Karpas-422 (cell line): ENCODE measurements around the gene CFAP97. TPM values are rescaled to one million over a fixed set of nuclear protein-coding genes. Genes with fewer than 3 reads are reported as not detected.

ENCODE experiments used
- DNase-seq: peaks from one replicate; pipeline ENCODE4 v3.0.0-alpha.2; 2015
- H2AFZ ChIP-seq: fragments of 200-600 bp; sonication (generic); 2 replicates; pipeline ENCODE4 v1.6.1; 2014; ENCODE audit warnings: antibody characterized with exemption, low read length, mixed read lengths
- H3K27ac ChIP-seq: fragments of 200-600 bp; sonication (generic); 2 replicates; pipeline ENCODE4 v1.5.1; 2014; ENCODE audit warnings: mild to moderate bottlenecking, low read length, moderate library complexity
- H3K27me3 ChIP-seq: fragments of 200-600 bp; sonication (generic); 2 replicates; pipeline ENCODE4 v1.6.1; 2014; ENCODE audit warnings: low read length, mixed read lengths
- H3K36me3 ChIP-seq: fragments of 200-600 bp; sonication (generic); 2 replicates; pipeline ENCODE4 v1.6.1; 2014; ENCODE audit warnings: low read length, mixed read lengths; ENCODE audit not compliant: insufficient read depth
- H3K4me1 ChIP-seq: fragments of 200-600 bp; sonication (generic); 2 replicates; pipeline ENCODE4 v1.6.1; 2014; ENCODE audit warnings: mild to moderate bottlenecking, low read length, mixed read lengths
- H3K4me2 ChIP-seq: fragments of 200-600 bp; sonication (generic); 2 replicates; pipeline ENCODE4 v1.6.1; 2014; ENCODE audit warnings: low read length, low read depth, mild to moderate bottlenecking; ENCODE audit not compliant: poor library complexity, severe bottlenecking
- H3K4me3 ChIP-seq: fragments of 200-600 bp; sonication (generic); 2 replicates; pipeline ENCODE4 v1.5.1; 2014; ENCODE audit warnings: mild to moderate bottlenecking, antibody characterized with exemption, low read length, mixed read lengths
- H3K79me2 ChIP-seq: fragments of 200-600 bp; sonication (generic); 2 replicates; pipeline ENCODE4 v1.6.1; 2014; ENCODE audit warnings: mild to moderate bottlenecking, low read length, mixed read lengths
- H3K9ac ChIP-seq: fragments of 200-600 bp; sonication (generic); 2 replicates; pipeline ENCODE4 v1.6.0; 2014; ENCODE audit warnings: low read length
- H3K9me2 ChIP-seq: fragments of 200-600 bp; sonication (generic), shearing (Covaris generic); replicated peaks from 2 replicates; pipeline ENCODE4 v1.6.0; 2014; ENCODE audit warnings: mild to moderate bottlenecking, low read length, moderate library complexity; ENCODE audit not compliant: insufficient read depth
- H3K9me3 ChIP-seq: fragments of 300-700, 200-600 bp; sonication (generic); 2 replicates; pipeline ENCODE4 v1.6.1; 2014; ENCODE audit warnings: low read length, mixed read lengths
- H4K20me1 ChIP-seq: fragments of 200-600 bp; sonication (generic); 2 replicates; pipeline ENCODE4 v1.6.1; 2014; ENCODE audit warnings: mild to moderate bottlenecking, antibody characterized with exemption, low read length, low read depth; ENCODE audit not compliant: insufficient read depth
- total RNA-seq: library from RNA; depleted of rRNA; stranded (reverse); fragments of >200 nt; shearing (Covaris generic); gene quantifications from 2 replicates; pipeline ENCODE4 v1.2.3, GENCODE V29; 2014; ENCODE audit warnings: low replicate concordance

The CFAP97 gene
- total RNA-seq, 1 experiment from 2014 or later: 44.5 TPM

DNA sequence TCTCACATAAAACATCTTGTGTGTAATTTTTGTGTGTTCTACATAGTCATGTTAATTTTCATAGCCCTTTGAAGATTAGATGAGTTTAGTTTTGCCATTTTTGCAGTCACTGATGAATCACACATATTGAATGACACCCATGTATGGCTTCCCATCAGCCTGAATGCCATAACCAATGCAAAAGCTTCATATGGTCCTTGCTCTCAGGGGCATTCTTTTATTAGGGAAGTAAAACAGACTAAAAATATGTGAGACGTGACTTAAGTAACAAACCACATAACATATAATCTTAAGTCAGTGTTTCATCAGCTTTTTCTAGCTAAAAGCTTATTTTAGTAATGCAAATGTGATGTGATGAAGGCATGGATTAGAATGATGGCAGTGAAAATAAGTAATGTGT is 52.5 kb downstream of the CFAP97 start:
- Histone ChIP-seq H3K27me3 (no peaks in the 10 kb centered on the region), H3K4me1 (peaks cover 11% of the 10 kb centered on the region), H2AFZ (no peak overlapping the region), H3K4me2 (no peak overlapping the region), H3K4me3 (no peak overlapping the region), H4K20me1 (no peaks in the 10 kb centered on the region), H3K9me2 (no peaks in the 10 kb centered on the region), H3K36me3 (peaks cover 7% of the 10 kb centered on the region; the same call in 1 of the 2 replicates), H3K79me2 (no peaks in the 10 kb centered on the region), H3K9ac (no peak overlapping the region), H3K9me3 (no peaks in the 10 kb centered on the region), H3K27ac (peak overlapping the region; percentile 34; the same call in 1 of the 2 replicates)
- DNase-seq: peak; percentile 50

DNA sequence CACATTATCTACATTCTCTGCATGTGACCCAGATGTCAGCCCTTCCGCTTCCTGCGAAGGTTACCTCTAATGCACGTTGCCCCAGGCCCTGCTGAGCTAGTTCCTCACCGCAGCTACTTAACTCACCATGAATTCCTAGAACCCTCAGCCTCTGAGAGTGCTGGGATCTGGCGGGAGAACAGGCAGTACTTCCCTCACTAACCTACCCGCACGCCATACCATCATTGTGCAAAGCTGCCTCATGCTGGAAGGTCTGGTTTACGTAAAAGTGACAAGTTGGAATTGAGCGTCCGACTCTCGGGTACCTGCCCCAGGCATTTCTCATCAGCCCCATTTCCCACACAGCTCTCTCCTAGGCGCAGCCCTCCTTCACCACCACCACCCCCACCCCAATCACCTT is 54.4 kb downstream of the CFAP97 start:
- Histone ChIP-seq H3K36me3 (peaks cover 7% of the 10 kb centered on the region; the same call in 1 of the 2 replicates), H3K9me3 (no peaks in the 10 kb centered on the region), H3K9ac (no peak overlapping the region), H2AFZ (no peak overlapping the region), H3K9me2 (no peaks in the 10 kb centered on the region), H3K79me2 (peaks cover 6% of the 10 kb centered on the region), H4K20me1 (no peaks in the 10 kb centered on the region), H3K4me3 (no peak overlapping the region), H3K4me1 (peaks cover 17% of the 10 kb centered on the region), H3K4me2 (no peak overlapping the region), H3K27me3 (no peaks in the 10 kb centered on the region), H3K27ac (no peak overlapping the region)
- no peak for DNase-seq

DNA sequence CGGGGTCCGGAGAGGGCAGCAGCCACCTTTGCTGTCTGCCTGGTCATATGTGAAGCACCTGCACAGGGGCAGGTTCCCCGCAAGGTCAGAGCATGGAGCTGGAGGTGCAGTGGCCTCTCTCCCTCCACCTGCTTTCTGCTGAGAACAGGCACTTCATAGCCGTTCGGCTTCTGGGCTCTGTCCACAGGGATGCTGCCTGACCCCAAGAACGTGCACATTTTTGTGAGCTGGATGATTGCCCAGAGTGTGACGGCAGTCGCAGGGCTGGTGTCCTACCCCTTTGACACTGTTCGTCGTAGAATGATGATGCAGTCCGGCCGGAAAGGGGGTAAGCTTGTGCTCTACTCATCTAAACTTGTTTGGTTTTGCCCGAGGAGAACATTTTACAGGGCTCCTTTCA is 58.2 kb downstream of the CFAP97 start:
- DNase-seq: no peak
- Histone ChIP-seq H3K36me3 (peaks cover 7% of the 10 kb centered on the region; the same call in 1 of the 2 replicates), H3K9me3 (no peaks in the 10 kb centered on the region), H4K20me1 (0 out of 2 replicates have a peak, but pooled peaks cover 6% of the 10 kb centered on the region), H3K4me3 (no peak overlapping the region), H3K27ac (no peak overlapping the region), H3K9me2 (no peaks in the 10 kb centered on the region), H3K79me2 (peaks cover 15% of the 10 kb centered on the region), H3K9ac (no peak overlapping the region), H3K4me2 (no peak overlapping the region), H3K27me3 (no peaks in the 10 kb centered on the region), H2AFZ (no peak overlapping the region), H3K4me1 (peaks cover 18% of the 10 kb centered on the region)

DNA sequence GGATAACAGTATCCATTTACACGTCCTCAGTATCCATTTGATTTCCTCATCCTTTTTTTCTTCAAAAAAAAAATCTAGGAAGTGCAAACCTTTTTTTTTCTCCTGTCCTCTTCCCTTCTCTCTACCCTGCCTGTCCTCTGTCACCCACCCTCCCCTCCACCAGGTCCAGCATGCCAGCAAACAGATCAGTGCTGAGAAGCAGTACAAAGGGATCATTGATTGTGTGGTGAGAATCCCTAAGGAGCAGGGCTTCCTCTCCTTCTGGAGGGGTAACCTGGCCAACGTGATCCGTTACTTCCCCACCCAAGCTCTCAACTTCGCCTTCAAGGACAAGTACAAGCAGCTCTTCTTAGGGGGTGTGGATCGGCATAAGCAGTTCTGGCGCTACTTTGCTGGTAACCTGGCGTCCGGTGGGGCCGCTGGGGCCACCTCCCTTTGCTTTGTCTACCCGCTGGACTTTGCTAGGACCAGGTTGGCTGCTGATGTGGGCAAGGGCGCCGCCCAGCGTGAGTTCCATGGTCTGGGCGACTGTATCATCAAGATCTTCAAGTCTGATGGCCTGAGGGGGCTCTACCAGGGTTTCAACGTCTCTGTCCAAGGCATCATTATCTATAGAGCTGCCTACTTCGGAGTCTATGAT is 59.1 kb downstream of the CFAP97 start:
- Histone ChIP-seq H3K4me1 (peaks cover 18% of the 10 kb centered on the region), H3K9me2 (no peaks in the 10 kb centered on the region), H3K36me3 (peaks cover 7% of the 10 kb centered on the region; the same call in 1 of the 2 replicates), H3K4me3 (peak overlapping the region; percentile 87; the same call in 1 of the 2 replicates), H3K27ac (no peak overlapping the region), H3K4me2 (peak overlapping the region; percentile 88), H4K20me1 (0 out of 2 replicates have a peak, but pooled peaks cover 6% of the 10 kb centered on the region), H3K27me3 (no peaks in the 10 kb centered on the region), H3K9me3 (no peaks in the 10 kb centered on the region), H3K79me2 (peaks cover 15% of the 10 kb centered on the region), H2AFZ (no peak overlapping the region), H3K9ac (peak overlapping the region; percentile 75; the same call in 1 of the 2 replicates)
- no peak for DNase-seq

DNA sequence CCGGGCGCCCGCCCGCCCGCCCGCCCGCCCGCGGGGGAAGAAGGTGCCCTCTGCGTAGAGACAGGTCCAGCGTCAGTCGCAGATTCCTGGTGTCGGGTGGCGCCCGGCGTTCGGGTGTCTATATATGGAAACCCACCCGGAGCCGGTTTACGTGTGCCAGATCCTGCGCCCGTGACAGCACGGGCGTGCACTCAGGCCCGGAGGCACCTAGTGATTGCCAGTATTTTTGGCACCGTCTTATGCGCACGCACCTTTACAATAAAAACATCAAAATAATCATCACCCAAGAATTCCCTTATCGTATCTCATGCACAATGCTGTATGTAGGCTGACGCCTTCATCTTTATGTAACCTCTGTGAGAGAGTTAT is 60.2 kb downstream of the CFAP97 start:
- peak overlapping the region; percentile 75 for H3K9ac ChIP-seq
- H2AFZ ChIP-seq: no peak overlapping the region
- peak; percentile 67 for DNase-seq

DNA sequence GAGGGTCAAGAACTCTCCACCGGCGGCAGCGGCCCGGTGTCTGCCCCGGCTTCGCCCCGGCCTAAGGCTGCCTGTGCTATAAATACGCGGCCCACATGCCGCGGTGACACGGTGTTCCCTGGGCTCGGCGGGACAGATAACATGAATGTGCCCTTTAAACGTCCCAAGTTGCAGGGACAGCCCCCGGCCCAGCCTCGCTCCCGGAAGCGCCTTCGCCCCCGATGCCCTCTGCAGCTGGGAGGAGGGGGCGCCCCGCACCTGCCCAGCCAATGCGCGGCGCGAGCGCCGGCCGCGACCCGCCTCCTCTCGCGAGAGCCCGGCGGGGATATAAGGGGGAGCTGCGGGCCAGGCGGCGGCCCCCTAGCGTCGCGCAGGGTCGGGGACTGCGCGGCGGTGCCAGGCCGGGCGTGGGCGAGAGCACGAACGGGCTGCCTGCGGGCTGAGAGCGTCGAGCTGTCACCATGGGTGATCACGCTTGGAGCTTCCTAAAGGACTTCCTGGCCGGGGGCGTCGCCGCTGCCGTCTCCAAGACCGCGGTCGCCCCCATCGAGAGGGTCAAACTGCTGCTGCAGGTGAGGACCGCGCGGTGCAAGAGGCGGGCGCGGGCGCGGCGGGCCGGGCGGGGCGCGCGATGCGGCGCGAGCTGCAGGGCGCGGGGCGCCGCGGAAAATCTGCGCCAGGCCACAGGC is 60.7 kb downstream of the CFAP97 start, which contains the start of gene SLC25A4:
TSS of gene SLC25A4 (plus strand) at position 355 of the 689 bp plus-strand sequence. CDS start at position 462, 107 bp downstream.
- Histone ChIP-seq H2AFZ (peak within 1 kb of the TSS; percentile 21), H3K27ac (no peak within 1 kb of the TSS), H3K4me1 (peaks cover 18% of the 10 kb centered on the region), H3K9me2 (no peaks in the 10 kb centered on the region), H3K36me3 (peaks cover 7% of the 10 kb centered on the region; the same call in 1 of the 2 replicates), H3K4me2 (peak within 1 kb of the TSS; percentile 88), H3K9me3 (no peaks in the 10 kb centered on the region), H3K79me2 (peaks cover 15% of the 10 kb centered on the region), H3K4me3 (peak within 1 kb of the TSS; percentile 87), H3K9ac (peak within 1 kb of the TSS; percentile 75), H3K27me3 (no peaks in the 10 kb centered on the region), H4K20me1 (0 out of 2 replicates have a peak, but pooled peaks cover 6% of the 10 kb centered on the region)
- DNase-seq: peak; percentile 91

More for the DNA sequence above, 60.2 kb downstream of the CFAP97 start:
- peaks cover 15% of the 10 kb centered on the region for H3K79me2 ChIP-seq
- H3K4me1 ChIP-seq: peaks cover 18% of the 10 kb centered on the region
- H3K9me3 ChIP-seq: no peaks in the 10 kb centered on the region
- 0 out of 2 replicates have a peak, but pooled peaks cover 6% of the 10 kb centered on the region for H4K20me1 ChIP-seq
- peak overlapping the region; percentile 87 for H3K4me3 ChIP-seq
- H3K27ac ChIP-seq: no peak overlapping the region
- peak overlapping the region; percentile 88 for H3K4me2 ChIP-seq
- H3K27me3 ChIP-seq: no peaks in the 10 kb centered on the region
- no peaks in the 10 kb centered on the region for H3K9me2 ChIP-seq
- peaks cover 7% of the 10 kb centered on the region; the same call in 1 of the 2 replicates for H3K36me3 ChIP-seq

DNA sequence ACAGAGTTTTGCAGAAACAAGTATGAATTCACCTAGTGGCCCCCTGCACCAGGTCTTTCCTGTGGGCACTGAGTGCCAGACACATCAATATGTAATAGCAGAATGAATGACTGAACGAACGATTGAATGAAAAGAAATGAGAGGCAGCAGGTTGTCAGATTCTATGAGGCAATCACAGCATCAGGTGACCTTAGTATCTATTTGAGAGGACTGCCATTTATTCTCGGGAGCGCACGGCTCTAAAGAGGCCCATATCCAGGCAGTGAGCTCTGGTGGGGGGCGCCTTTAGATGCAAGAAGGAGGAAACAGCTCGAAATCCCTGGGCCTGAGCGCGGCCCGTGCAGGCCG is 61.3 kb downstream of the CFAP97 start:
- Histone ChIP-seq H2AFZ (peak overlapping the region; percentile 21), H3K9me2 (no peaks in the 10 kb centered on the region), H3K4me1 (peaks cover 18% of the 10 kb centered on the region), H3K9ac (peak overlapping the region; percentile 75), H4K20me1 (0 out of 2 replicates have a peak, but pooled peaks cover 6% of the 10 kb centered on the region), H3K27me3 (no peaks in the 10 kb centered on the region), H3K4me3 (peak overlapping the region; percentile 87), H3K9me3 (no peaks in the 10 kb centered on the region), H3K27ac (no peak overlapping the region), H3K79me2 (peaks cover 15% of the 10 kb centered on the region), H3K4me2 (peak overlapping the region; percentile 67), H3K36me3 (peaks cover 7% of the 10 kb centered on the region; the same call in 1 of the 2 replicates)
- DNase-seq: peak; percentile 49

DNA sequence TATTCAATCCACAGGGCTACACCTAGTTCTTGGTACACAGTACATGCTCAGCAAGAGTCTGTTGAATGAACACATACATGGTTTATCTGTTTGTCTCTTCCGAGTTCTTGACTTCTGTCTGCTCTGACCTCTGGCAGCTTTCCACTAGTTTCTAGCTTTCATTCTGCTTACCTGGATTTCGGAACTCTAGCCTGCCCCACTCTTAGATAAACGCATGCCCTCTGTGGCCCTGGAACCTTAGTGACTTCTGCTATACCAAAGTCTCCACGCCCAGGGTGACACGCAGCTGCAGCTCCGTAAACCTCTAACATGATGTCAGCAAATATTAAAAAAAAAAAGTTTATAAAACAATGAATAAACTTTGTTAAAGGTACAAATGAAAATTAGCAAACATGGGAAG is 62.0 kb downstream of the CFAP97 start:
- Histone ChIP-seq H3K4me3 (no peak overlapping the region), H2AFZ (no peak overlapping the region), H3K4me2 (no peak overlapping the region), H3K27me3 (no peaks in the 10 kb centered on the region), H3K9me2 (no peaks in the 10 kb centered on the region), H3K27ac (no peak overlapping the region), H3K9me3 (no peaks in the 10 kb centered on the region), H3K79me2 (peaks cover 15% of the 10 kb centered on the region), H3K4me1 (peaks cover 18% of the 10 kb centered on the region), H3K9ac (no peak overlapping the region), H4K20me1 (0 out of 2 replicates have a peak, but pooled peaks cover 6% of the 10 kb centered on the region), H3K36me3 (peaks cover 4% of the 10 kb centered on the region; the same call in 1 of the 2 replicates)
- no peak for DNase-seq
